NCI-H2171 (cell line): Measurements from ENCODE around the gene ANO10.
"Not testable (repeated sequence)": the region's sequence is repeated elsewhere in the genome, so short reads cannot be mapped to it uniquely, and the experiment has no call there.

Experiments
- DNase-seq: peaks from one replicate; lab custom pipeline; 2025; lab: John Stamatoyannopoulos, UW

The ANO10 gene

GRCh38 chr3:43621656-43622432 is at the start of gene ANO10:
ANO10 (minus strand) TSS chr3:43622011; CDS start chr3:43605852, 16,159 bp downstream.
- DNase-seq = peak; percentile 80

GRCh38 chr3:43670635-43671522 is 49.1 kb upstream of the ANO10 start:
- no peak for DNase-seq

GRCh38 chr3:43665011-43665410 is 43.2 kb upstream of the ANO10 start:
- DNase-seq = not testable (repeated sequence)

- not testable (repeated sequence) for DNase-seq
These were observed 39.6 kb upstream of the ANO10 start for GRCh38 chr3:43661376-43661775.

- DNase-seq = no peak
These were observed 37.6 kb upstream of the ANO10 start for GRCh38 chr3:43659250-43659880.

GRCh38 chr3:43656390-43656789 is 34.6 kb upstream of the ANO10 start:
- DNase-seq = not testable (repeated sequence)

GRCh38 chr3:43650345-43650744 is 28.5 kb upstream of the ANO10 start:
- no peak for DNase-seq

GRCh38 chr3:43649365-43649968 is 27.7 kb upstream of the ANO10 start:
- DNase-seq = no peak

- DNase-seq = no peak
These were observed 27.1 kb upstream of the ANO10 start for GRCh38 chr3:43648957-43649356.

GRCh38 chr3:43647331-43648166 is 25.7 kb upstream of the ANO10 start:
- DNase-seq = no peak

- DNase-seq = no peak
These were observed 22.6 kb upstream of the ANO10 start for GRCh38 chr3:43644443-43644842.

GRCh38 chr3:43641306-43642114 is 19.7 kb upstream of the ANO10 start:
- DNase-seq = no peak

GRCh38 chr3:43640681-43641080 is 18.9 kb upstream of the ANO10 start:
- no peak for DNase-seq

GRCh38 chr3:43638594-43639447 is 17.0 kb upstream of the ANO10 start:
- DNase-seq = no peak

- no peak for DNase-seq
These were observed 15.9 kb upstream of the ANO10 start for GRCh38 chr3:43637702-43638101.

GRCh38 chr3:43632986-43633385 is 11.2 kb upstream of the ANO10 start:
- no peak for DNase-seq

GRCh38 chr3:43632269-43632733 is 10.5 kb upstream of the ANO10 start:
- DNase-seq = no peak

- DNase-seq = no peak
These were observed 7.9 kb upstream of the ANO10 start for GRCh38 chr3:43629741-43630140.

- DNase-seq = no peak
These were observed 7.4 kb upstream of the ANO10 start for GRCh38 chr3:43629257-43629656.
